Stomach (tissue), 9 donors: Measurements from ENCODE around the gene ETS1. TPM values are rescaled to one million over a fixed set of nuclear protein-coding genes. Genes with fewer than 3 reads are reported as not detected.

Experiments
- DNase-seq, 2 donors: peaks; one replicate each; pipeline versions ENCODE4 v3.0.0 to v3.0.0-alpha.2; 2013 to 2019
- H3K27ac ChIP-seq, 5 donors: fragments of 200-600 bp in 4 of 5; sonication (generic) in 4 of 5; one replicate each; pipeline ENCODE4 v1.5.1; 2013 to 2019; ENCODE audit warnings: mild to moderate bottlenecking in 1 of 5, moderate library complexity in 1 of 5
- H3K27me3 ChIP-seq, 3 donors: fragments of 200-600 bp; sonication (generic); one replicate each; pipeline ENCODE4 v1.5.1; 2017 to 2019; ENCODE audit warnings: mixed run types in 1 of 3
- H3K36me3 ChIP-seq, 4 donors: fragments of 200-600 bp; sonication (generic); 1 replicate in 3 of 4; 2 replicates in 1 of 4; pipeline ENCODE4 v1.5.1; 2016 to 2019
- H3K4me1 ChIP-seq, 4 donors: fragments of 200-600 bp; sonication (generic); one replicate each; pipeline ENCODE4 v1.5.1; 2016 to 2019
- H3K4me3 ChIP-seq, 4 donors: fragments of 200-600 bp; sonication (generic) in 3 of 4; one replicate each; pipeline ENCODE4 v1.5.1; 2016 to 2019; ENCODE audit warnings: mild to moderate bottlenecking in 1 of 4
- H3K9me3 ChIP-seq, 4 donors: fragments of 200-600 bp; sonication (generic); one replicate each; pipeline ENCODE4 v1.5.1; 2016 to 2019
- EP300 ChIP-seq: sonication (generic); formaldehyde crosslinking; IDR thresholded peaks from one replicate; pipeline ENCODE4 v1.6.1; 2017; ENCODE audit warnings: antibody characterized with exemption
- POLR2A ChIP-seq, 4 donors: fragments of 450-650 bp; IDR thresholded peaks; one replicate each; pipeline ENCODE4 v1.6.1; 2016; ENCODE audit warnings: antibody characterized with exemption in 4 of 4, control low read depth in 2 of 4, mild to moderate bottlenecking in 1 of 4, moderate library complexity in 1 of 4
- POLR2AphosphoS5 ChIP-seq, 3 donors: sonication (generic); formaldehyde crosslinking; IDR thresholded peaks; one replicate each; pipeline ENCODE4 v1.6.1; 2016; ENCODE audit warnings: antibody characterized with exemption in 3 of 3
- WGBS, 5 donors: extraction: QIAGEN DNeasy Blood & Tissue Kit in 3 of 5; methylation state at CpG; one replicate each; pipeline versions ENCODE4 v1.1.5 to v1.1.7; 2013 to 2018; 5-methylcytosine and 5-hydroxymethylcytosine counted together
- intact Hi-C: fragments of 100-400 bp; cut with DNase I; formaldehyde crosslinking; loops from one replicate; pipeline ENCODE4 v1.15.1; 2023; ENCODE audit warnings: low total_unique reads
- polyA plus RNA-seq, 3 donors: library from polyadenylated mRNA; stranded (reverse); fragments of 200-250 nt; gene quantifications; one replicate each; pipeline ENCODE4 v1.2.3, GENCODE V29; 2013
- total RNA-seq, 5 donors: library from RNA; depleted of rRNA; stranded (reverse); fragments of >200 nt; gene quantifications; one replicate each; pipeline versions ENCODE4 v1.1.0 to v1.2.3, GENCODE V29; 2014 to 2016
- TF ChIP-seq, protein P1 (sequence below), 7 experiments: fragments of 450-650 bp in 4 of 7; fragments of 200-600 bp in 3 of 7; sonication (generic) in 3 of 7; IDR thresholded peaks; one replicate each; pipeline ENCODE4 v1.5.1; 2016 to 2019; ENCODE audit warnings: antibody characterized with exemption in 7 of 7, control low read depth in 2 of 7, mild to moderate bottlenecking in 1 of 7
- donor health status: healthy with polysubstance abuse.
- donor health status: Bipolar disorder and iron deficiency.
- donor health status: healthy.

The ETS1 gene
- total and polyA plus RNA-seq, 8 donors, result 7.0 to 72.5 (median 22.5) TPM

DNA sequence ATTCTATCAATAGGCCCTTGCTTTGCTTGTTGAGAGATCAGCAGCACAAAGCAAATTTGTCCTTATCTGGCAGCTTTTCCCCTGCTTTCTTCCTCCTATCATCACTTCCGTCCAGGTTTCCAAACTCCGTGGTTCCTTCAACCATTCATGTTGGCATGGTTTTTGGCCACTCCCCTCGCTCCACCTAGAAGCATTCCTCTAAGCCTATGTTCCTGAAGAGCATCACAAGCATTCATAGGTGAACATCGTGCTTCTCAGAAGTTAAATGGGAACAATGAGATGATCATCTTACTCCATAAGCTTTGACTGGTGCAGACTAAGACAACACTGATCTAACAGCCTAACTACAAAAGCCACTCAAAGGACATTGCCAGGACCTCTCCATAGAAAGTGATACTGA is 86.3 kb downstream of the ETS1 start:
- no peak for DNase-seq
- Histone ChIP-seq H3K27ac (peak overlapping the region in 3 of 5 donors; percentile 41 to 88 (median 86)), H3K4me3 (no peak overlapping the region), H3K9me3 (no peaks in the 10 kb centered on the region), H3K36me3 (peaks cover 0 to 6% (median 0%) of the 10 kb centered on the region in 4 donors), H3K27me3 (no peaks in the 10 kb centered on the region), H3K4me1 (peaks cover 65 to 100% (median 88%) of the 10 kb centered on the region in 4 donors)
- TF ChIP-seq POLR2A (IDR thresholded peaks at IDR 0.05), result no peak
- no peak for TF ChIP-seq POLR2AphosphoS5 (IDR thresholded peaks at IDR 0.05)
- intact Hi-C loops, result no loop called here
- 30 to 57% (median 44%) methylated on average over 4 of the region's 4 CpGs for WGBS, 5 donors

DNA sequence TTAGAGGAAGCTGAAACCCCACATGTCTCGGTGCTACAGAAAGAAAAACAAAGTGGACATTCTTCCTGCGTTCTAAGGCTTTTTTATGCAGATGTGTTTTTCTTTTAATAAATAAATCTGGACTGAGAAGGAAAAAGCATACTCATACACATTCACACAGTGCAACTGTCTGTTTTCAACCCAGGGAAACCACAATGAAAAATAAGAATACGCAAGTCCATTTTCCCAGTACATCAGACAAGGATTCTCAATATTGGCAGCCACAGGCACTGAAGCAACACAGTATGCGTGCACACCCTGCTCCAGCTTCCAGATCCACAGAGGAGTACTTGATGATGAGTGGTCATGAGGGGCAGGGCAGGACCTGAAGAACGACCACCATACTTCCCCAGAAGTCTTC is 86.9 kb downstream of the ETS1 start:
- peak overlapping the region in 3 of 5 donors; percentile 77 to 88 (median 86) for H3K27ac ChIP-seq
- H3K4me3 ChIP-seq, result no peak overlapping the region
- WGBS, 5 donors, result 52 to 72% (median 62%) methylated on average over 5 of the region's 5 CpGs
- TF ChIP-seq POLR2AphosphoS5 (IDR thresholded peaks at IDR 0.05) (no peak), EP300 (no peak), POLR2A (IDR thresholded peaks at IDR 0.05) (no peak)
- TF ChIP-seq, protein P1, sequence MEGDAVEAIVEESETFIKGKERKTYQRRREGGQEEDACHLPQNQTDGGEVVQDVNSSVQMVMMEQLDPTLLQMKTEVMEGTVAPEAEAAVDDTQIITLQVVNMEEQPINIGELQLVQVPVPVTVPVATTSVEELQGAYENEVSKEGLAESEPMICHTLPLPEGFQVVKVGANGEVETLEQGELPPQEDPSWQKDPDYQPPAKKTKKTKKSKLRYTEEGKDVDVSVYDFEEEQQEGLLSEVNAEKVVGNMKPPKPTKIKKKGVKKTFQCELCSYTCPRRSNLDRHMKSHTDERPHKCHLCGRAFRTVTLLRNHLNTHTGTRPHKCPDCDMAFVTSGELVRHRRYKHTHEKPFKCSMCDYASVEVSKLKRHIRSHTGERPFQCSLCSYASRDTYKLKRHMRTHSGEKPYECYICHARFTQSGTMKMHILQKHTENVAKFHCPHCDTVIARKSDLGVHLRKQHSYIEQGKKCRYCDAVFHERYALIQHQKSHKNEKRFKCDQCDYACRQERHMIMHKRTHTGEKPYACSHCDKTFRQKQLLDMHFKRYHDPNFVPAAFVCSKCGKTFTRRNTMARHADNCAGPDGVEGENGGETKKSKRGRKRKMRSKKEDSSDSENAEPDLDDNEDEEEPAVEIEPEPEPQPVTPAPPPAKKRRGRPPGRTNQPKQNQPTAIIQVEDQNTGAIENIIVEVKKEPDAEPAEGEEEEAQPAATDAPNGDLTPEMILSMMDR (IDR thresholded peaks at IDR 0.05), result no peak
- H3K9me3 ChIP-seq, result no peaks in the 10 kb centered on the region
- H3K4me1 ChIP-seq, result peaks cover 67 to 100% (median 87%) of the 10 kb centered on the region in 4 donors
- intact Hi-C loops, result no loop called here
- H3K36me3 ChIP-seq, result peaks cover 0 to 1% (median 0%) of the 10 kb centered on the region in 4 donors
- DNase-seq, result no peak
- H3K27me3 ChIP-seq, result no peaks in the 10 kb centered on the region

DNA sequence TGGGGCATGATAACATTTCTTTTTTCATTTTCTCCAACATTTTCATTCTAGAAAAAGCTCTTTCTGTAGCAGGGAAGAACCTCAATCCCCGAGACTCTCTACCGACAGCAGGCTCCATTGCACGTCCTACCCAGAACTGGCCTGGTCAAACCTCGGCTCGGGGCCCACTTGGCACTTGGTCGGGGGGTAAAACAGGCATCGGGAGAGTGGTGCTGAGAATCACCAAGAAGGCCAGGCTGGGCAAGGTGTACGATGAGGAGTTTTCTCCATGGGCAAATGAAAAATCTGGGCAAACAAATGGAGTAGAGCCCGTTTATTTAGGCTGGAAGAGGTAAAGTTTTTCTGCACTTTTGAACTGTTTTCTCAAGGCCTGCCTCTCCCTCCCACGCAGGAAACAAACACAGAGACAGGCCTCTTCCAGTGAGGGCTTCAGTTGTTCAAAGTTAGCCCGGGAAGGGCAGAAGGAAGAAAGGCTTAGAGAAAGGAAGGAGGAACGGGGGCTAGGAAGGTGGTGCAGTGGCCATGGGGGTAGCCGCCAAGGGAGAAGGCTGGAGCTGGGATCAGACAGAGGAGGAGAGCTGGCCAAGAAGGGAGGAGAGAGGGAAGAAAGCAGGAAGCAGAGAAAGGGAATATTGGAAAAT is 87.6 kb downstream of the ETS1 start:
- 49 to 69% (median 60%) methylated on average over 13 of the region's 13 CpGs for WGBS, 5 donors
- peaks cover 65 to 100% (median 83%) of the 10 kb centered on the region in 4 donors for H3K4me1 ChIP-seq
- intact Hi-C loops, result no loop called here
- no peaks in the 10 kb centered on the region for H3K36me3 ChIP-seq
- H3K9me3 ChIP-seq, result no peaks in the 10 kb centered on the region
- TF ChIP-seq EP300, result no peak
- TF ChIP-seq POLR2AphosphoS5 (IDR thresholded peaks at IDR 0.05), result no peak
- TF ChIP-seq, protein P1 (IDR thresholded peaks at IDR 0.05), result no peak
- no peak for TF ChIP-seq POLR2A (IDR thresholded peaks at IDR 0.05)
- H3K27ac ChIP-seq, result peak overlapping the region in 4 of 5 donors; percentile 8 to 88 (median 82)
- DNase-seq, result no peak
- no peak overlapping the region for H3K4me3 ChIP-seq
- no peaks in the 10 kb centered on the region for H3K27me3 ChIP-seq

DNA sequence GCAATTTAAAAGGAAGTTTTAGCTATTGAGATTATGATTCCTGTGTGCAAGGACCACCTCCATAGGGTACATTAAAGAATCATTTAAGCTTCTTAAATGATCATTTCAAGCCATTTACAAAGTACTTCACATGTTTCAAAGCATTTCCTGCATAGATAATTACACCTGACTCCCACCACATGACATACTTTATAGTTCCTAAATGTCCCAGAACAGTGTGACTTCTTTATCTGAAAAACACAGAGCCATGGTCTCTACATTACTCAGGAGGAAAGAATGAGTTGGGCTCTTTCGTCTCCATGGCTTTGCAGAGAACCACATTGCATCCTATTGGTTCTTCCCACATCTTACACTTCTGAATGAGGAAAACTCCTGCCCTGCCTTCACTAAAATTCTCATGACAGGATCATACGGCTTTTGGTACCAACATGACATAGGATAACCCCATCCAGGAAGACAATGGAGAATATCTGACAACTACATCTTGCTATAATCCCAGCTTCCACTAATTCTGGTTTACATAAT is 88.6 kb downstream of the ETS1 start:
- H3K27ac ChIP-seq, result peak overlapping the region in 4 of 5 donors; percentile 8 to 88 (median 82)
- 62 to 76% (median 72%) methylated on average over 2 of the region's 2 CpGs for WGBS, 5 donors
- intact Hi-C loops, result no loop called here

More for the DNA sequence above, 88.6 kb downstream of the ETS1 start:
- peaks cover 60 to 95% (median 73%) of the 10 kb centered on the region in 4 donors for H3K4me1 ChIP-seq
- no peaks in the 10 kb centered on the region for H3K36me3 ChIP-seq
- no peaks in the 10 kb centered on the region for H3K27me3 ChIP-seq
- no peaks in the 10 kb centered on the region for H3K9me3 ChIP-seq
- H3K4me3 ChIP-seq, result no peak overlapping the region
- TF ChIP-seq POLR2AphosphoS5 (IDR thresholded peaks at IDR 0.05) (no peak), POLR2A (IDR thresholded peaks at IDR 0.05) (no peak), EP300 (no peak)
- TF ChIP-seq, protein P1 (IDR thresholded peaks at IDR 0.05), result no peak
- no peak for DNase-seq
